Breast epithelium (tissue), 4 donors: Measurements from ENCODE around the gene ENPP6. TPM values are rescaled to one million over a fixed set of nuclear protein-coding genes. Genes with fewer than 3 reads are reported as not detected.

ENCODE experiments used
- DNase-seq, 2 donors: peaks; one replicate each; pipeline ENCODE4 v3.0.0-alpha.2; 2019; ENCODE audit warnings: low spot score in 2 of 2
- H3K27ac ChIP-seq, 2 donors: fragments of 200-600 bp; sonication (generic) in 1 of 2; one replicate each; pipeline ENCODE4 v1.5.1; 2016 to 2019; ENCODE audit warnings: mild to moderate bottlenecking in 1 of 2
- H3K27me3 ChIP-seq, 2 donors: fragments of 200-600 bp; sonication (generic) in 1 of 2; one replicate each; pipeline versions ENCODE4 v1.5.1 to v1.6.0; 2017 to 2019; ENCODE audit warnings: control low read depth in 1 of 2, mild to moderate bottlenecking in 1 of 2
- H3K36me3 ChIP-seq: fragments of 200-600 bp; one replicate; pipeline ENCODE4 v1.5.1; 2019
- H3K4me1 ChIP-seq, 2 donors: fragments of 200-600 bp; sonication (generic); one replicate each; pipeline ENCODE4 v1.5.1; 2016 to 2019; ENCODE audit warnings: control low read depth in 1 of 2
- H3K4me3 ChIP-seq, 3 donors: fragments of 200-600 bp; sonication (generic); 1 replicate in 2 of 3; 2 replicates in 1 of 3; pipeline ENCODE4 v1.5.1; 2016 to 2019; ENCODE audit warnings: mild to moderate bottlenecking in 3 of 3, moderate library complexity in 2 of 3
- H3K9me3 ChIP-seq, 2 donors: fragments of 200-600 bp; sonication (generic) in 1 of 2; one replicate each; pipeline ENCODE4 v1.5.1; 2016 to 2019; ENCODE audit warnings: control low read depth in 1 of 2
- CTCF ChIP-seq, 3 donors: fragments of 450-650 bp; IDR thresholded peaks; one replicate each; pipeline ENCODE4 v1.5.1; 2016 to 2017; ENCODE audit warnings: antibody characterized with exemption in 3 of 3, mild to moderate bottlenecking in 3 of 3, moderate library complexity in 3 of 3
- POLR2A ChIP-seq: fragments of 450-650 bp; IDR thresholded peaks from one replicate; pipeline ENCODE4 v1.6.1; 2016; ENCODE audit warnings: antibody characterized with exemption, mild to moderate bottlenecking, moderate library complexity
- POLR2AphosphoS5 ChIP-seq, 3 donors: sonication (generic); formaldehyde crosslinking; IDR thresholded peaks; one replicate each; pipeline ENCODE4 v1.6.1; 2017; ENCODE audit warnings: antibody characterized with exemption in 3 of 3
- intact Hi-C: fragments of 100-400 bp; cut with DNase I; formaldehyde crosslinking; loops from one replicate; pipeline ENCODE4 v1.15.1; 2023; ENCODE audit warnings: low total_unique reads
- total RNA-seq, 3 donors: library from RNA; depleted of rRNA; stranded (reverse); fragments of >200 nt; gene quantifications; one replicate each; pipeline ENCODE4 v1.1.0, GENCODE V29; 2016

ENPP6 gene
- total RNA-seq, 3 donors from 2014 or later, result 0.16 to 0.59 (median 0.33) TPM

- Histone ChIP-seq H3K9me3 (no peaks in the 10 kb centered on the region), H3K27ac (no peak overlapping the region), H3K36me3 (no peaks in the 10 kb centered on the region), H3K4me1 (no peaks in the 10 kb centered on the region), H3K4me3 (peak overlapping the region in 1 of 3 donors; percentile 67), H3K27me3 (no peaks in the 10 kb centered on the region)
- intact Hi-C loops, result no loop called here
- no peak for DNase-seq
- TF ChIP-seq POLR2AphosphoS5 (IDR thresholded peaks at IDR 0.05) (no peak), POLR2A (no peak), CTCF (IDR thresholded peaks at IDR 0.05) (no peak)
These were observed 119.9 kb downstream of the ENPP6 start for GRCh38 chr4:184097815-184098214.

- intact Hi-C loops, result no loop called here
- Histone ChIP-seq H3K9me3 (no peaks in the 10 kb centered on the region), H3K27me3 (no peaks in the 10 kb centered on the region), H3K4me1 (no peaks in the 10 kb centered on the region), H3K36me3 (no peaks in the 10 kb centered on the region), H3K4me3 (peak overlapping the region; percentile 27 to 67 (median 43)), H3K27ac (peak overlapping the region in 1 of 2 donors; percentile 35)
- no peak for TF ChIP-seq POLR2A
- TF ChIP-seq CTCF (IDR thresholded peaks at IDR 0.05), result peak in 2 of 3 donors; percentile 12 to 23
- peak; percentile 24 to 56 for DNase-seq
These were observed 120.5 kb downstream of the ENPP6 start for GRCh38 chr4:184097241-184097605.

- intact Hi-C loops, result no loop called here
- TF ChIP-seq POLR2AphosphoS5 (IDR thresholded peaks at IDR 0.05) (no peak), CTCF (IDR thresholded peaks at IDR 0.05) (no peak), POLR2A (no peak)
- no peak for DNase-seq
- Histone ChIP-seq H3K4me3 (peak overlapping the region; percentile 27 to 67 (median 43)), H3K36me3 (no peaks in the 10 kb centered on the region), H3K4me1 (no peaks in the 10 kb centered on the region), H3K27me3 (no peaks in the 10 kb centered on the region), H3K9me3 (no peaks in the 10 kb centered on the region), H3K27ac (peak overlapping the region in 1 of 2 donors; percentile 35)
These were observed 121.0 kb downstream of the ENPP6 start for GRCh38 chr4:184096561-184097240.

GRCh38 chr4:184094532-184095159 lies 123.0 kb downstream of the ENPP6 start:
- TF ChIP-seq POLR2A (no peak), CTCF (IDR thresholded peaks at IDR 0.05) (no peak), POLR2AphosphoS5 (IDR thresholded peaks at IDR 0.05) (no peak)
- Histone ChIP-seq H3K27ac (no peak overlapping the region), H3K27me3 (no peaks in the 10 kb centered on the region), H3K36me3 (no peaks in the 10 kb centered on the region), H3K4me1 (no peaks in the 10 kb centered on the region), H3K9me3 (no peaks in the 10 kb centered on the region), H3K4me3 (no peak overlapping the region)
- DNase-seq, result no peak
- intact Hi-C loops, result no loop called here

GRCh38 chr4:184091986-184092385 lies 125.7 kb downstream of the ENPP6 start:
- TF ChIP-seq CTCF (IDR thresholded peaks at IDR 0.05), result no peak
- TF ChIP-seq POLR2A, result no peak
- no peak for TF ChIP-seq POLR2AphosphoS5 (IDR thresholded peaks at IDR 0.05)
- intact Hi-C loops, result no loop called here
- H3K27ac ChIP-seq, result no peak overlapping the region
- peaks cover 0 to 11% of the 10 kb centered on the region in 2 donors for H3K9me3 ChIP-seq
- H3K4me1 ChIP-seq, result no peaks in the 10 kb centered on the region
- no peak for DNase-seq
- H3K36me3 ChIP-seq, result no peaks in the 10 kb centered on the region
- H3K4me3 ChIP-seq, result no peak overlapping the region
- H3K27me3 ChIP-seq, result no peaks in the 10 kb centered on the region
